ENCODE data around the gene AGFG2. TPM values are rescaled to one million over a fixed set of nuclear protein-coding genes. Genes with fewer than 3 reads are reported as not detected.

The AGFG2 gene
- total and polyA plus RNA-seq, 2 of the 13 experiments (the other 11 are each of a cell fraction or from before 2014, with no cell fraction given) = 125 to 132 TPM

DNA sequence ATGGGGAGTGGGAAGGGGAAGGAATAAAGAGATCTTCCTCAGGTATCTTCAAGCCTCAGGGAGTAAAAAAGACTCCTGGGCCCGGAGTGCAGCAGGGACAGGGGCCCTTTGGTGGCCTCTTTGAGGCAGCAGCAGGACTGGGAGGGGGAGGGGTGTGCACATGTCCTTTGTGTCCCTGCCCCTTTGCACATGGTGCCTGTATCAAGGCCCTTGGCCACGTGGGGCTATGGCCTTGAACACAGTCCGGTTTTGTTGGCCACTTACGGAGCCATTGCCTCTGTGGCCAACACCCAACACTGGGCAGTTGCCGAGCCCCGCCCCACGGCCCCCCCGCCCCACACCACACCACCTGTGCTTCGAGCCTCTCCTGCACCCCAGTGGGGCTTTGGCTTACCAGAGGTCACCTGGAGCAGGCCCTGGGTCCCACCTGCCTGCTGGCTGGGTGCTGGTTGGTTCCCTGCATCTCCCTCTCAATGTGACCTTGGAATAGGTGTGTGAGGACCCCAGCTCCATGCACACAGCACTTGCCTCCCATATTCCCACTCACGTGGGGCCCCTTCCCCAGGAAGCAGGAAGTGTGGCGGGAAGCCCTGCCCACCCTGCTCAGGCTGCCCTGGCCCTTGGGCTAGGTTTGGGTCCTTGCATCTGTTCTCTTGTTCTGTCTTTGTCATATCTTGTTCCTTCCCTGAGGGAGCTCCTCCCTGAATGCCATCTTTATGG is 29.3 kb downstream of the AGFG2 start (continued):
- TF ChIP-seq ZNF337 (CRISPR knock-in tag; IDR thresholded peaks at IDR 0.05; ENCODE audit: borderline replicate concordance, low read depth) = no peak; the same call in 1 of the 2 replicates
- TF ChIP-seq, protein P1, sequence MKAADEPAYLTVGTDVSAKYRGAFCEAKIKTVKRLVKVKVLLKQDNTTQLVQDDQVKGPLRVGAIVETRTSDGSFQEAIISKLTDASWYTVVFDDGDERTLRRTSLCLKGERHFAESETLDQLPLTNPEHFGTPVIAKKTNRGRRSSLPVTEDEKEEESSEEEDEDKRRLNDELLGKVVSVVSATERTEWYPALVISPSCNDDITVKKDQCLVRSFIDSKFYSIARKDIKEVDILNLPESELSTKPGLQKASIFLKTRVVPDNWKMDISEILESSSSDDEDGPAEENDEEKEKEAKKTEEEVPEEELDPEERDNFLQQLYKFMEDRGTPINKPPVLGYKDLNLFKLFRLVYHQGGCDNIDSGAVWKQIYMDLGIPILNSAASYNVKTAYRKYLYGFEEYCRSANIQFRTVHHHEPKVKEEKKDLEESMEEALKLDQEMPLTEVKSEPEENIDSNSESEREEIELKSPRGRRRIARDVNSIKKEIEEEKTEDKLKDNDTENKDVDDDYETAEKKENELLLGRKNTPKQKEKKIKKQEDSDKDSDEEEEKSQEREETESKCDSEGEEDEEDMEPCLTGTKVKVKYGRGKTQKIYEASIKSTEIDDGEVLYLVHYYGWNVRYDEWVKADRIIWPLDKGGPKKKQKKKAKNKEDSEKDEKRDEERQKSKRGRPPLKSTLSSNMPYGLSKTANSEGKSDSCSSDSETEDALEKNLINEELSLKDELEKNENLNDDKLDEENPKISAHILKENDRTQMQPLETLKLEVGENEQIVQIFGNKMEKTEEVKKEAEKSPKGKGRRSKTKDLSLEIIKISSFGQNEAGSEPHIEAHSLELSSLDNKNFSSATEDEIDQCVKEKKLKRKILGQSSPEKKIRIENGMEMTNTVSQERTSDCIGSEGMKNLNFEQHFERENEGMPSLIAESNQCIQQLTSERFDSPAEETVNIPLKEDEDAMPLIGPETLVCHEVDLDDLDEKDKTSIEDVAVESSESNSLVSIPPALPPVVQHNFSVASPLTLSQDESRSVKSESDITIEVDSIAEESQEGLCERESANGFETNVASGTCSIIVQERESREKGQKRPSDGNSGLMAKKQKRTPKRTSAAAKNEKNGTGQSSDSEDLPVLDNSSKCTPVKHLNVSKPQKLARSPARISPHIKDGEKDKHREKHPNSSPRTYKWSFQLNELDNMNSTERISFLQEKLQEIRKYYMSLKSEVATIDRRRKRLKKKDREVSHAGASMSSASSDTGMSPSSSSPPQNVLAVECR (CRISPR knock-in tag; IDR thresholded peaks at IDR 0.05; ENCODE audit: borderline replicate concordance) = peak; percentile 82; the same call in 1 of the 2 replicates
- TF ChIP-seq, protein P2, sequence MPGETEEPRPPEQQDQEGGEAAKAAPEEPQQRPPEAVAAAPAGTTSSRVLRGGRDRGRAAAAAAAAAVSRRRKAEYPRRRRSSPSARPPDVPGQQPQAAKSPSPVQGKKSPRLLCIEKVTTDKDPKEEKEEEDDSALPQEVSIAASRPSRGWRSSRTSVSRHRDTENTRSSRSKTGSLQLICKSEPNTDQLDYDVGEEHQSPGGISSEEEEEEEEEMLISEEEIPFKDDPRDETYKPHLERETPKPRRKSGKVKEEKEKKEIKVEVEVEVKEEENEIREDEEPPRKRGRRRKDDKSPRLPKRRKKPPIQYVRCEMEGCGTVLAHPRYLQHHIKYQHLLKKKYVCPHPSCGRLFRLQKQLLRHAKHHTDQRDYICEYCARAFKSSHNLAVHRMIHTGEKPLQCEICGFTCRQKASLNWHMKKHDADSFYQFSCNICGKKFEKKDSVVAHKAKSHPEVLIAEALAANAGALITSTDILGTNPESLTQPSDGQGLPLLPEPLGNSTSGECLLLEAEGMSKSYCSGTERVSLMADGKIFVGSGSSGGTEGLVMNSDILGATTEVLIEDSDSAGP (CRISPR knock-in tag; IDR thresholded peaks at IDR 0.05; ENCODE audit: borderline replicate concordance) = peak; percentile 54; the same call in 1 of the 2 replicates
- TF ChIP-seq NFYC (CRISPR knock-in tag; IDR thresholded peaks at IDR 0.05) = no peak; the same call in 1 of the 2 replicates
- TF ChIP-seq, protein P3, sequence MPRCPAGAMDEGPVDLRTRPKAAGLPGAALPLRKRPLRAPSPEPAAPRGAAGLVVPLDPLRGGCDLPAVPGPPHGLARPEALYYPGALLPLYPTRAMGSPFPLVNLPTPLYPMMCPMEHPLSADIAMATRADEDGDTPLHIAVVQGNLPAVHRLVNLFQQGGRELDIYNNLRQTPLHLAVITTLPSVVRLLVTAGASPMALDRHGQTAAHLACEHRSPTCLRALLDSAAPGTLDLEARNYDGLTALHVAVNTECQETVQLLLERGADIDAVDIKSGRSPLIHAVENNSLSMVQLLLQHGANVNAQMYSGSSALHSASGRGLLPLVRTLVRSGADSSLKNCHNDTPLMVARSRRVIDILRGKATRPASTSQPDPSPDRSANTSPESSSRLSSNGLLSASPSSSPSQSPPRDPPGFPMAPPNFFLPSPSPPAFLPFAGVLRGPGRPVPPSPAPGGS (CRISPR knock-in tag; IDR thresholded peaks at IDR 0.05) = no peak
- TF ChIP-seq, protein P4, sequence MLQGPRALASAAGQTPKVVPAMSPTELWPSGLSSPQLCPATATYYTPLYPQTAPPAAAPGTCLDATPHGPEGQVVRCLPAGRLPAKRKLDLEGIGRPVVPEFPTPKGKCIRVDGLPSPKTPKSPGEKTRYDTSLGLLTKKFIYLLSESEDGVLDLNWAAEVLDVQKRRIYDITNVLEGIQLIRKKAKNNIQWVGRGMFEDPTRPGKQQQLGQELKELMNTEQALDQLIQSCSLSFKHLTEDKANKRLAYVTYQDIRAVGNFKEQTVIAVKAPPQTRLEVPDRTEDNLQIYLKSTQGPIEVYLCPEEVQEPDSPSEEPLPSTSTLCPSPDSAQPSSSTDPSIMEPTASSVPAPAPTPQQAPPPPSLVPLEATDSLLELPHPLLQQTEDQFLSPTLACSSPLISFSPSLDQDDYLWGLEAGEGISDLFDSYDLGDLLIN (CRISPR knock-in tag; IDR thresholded peaks at IDR 0.05; ENCODE audit: borderline replicate concordance) = no peak
- TF ChIP-seq MEIS2 (CRISPR knock-in tag; IDR thresholded peaks at IDR 0.05) = peak; percentile 73
- TF ChIP-seq JUN (CRISPR knock-in tag; IDR thresholded peaks at IDR 0.05) = no peak; the same call in 1 of the 2 replicates
- peak; percentile 78; the same call in 1 of the 2 replicates for TF ChIP-seq ZFP37 (CRISPR knock-in tag; IDR thresholded peaks at IDR 0.05; ENCODE audit: borderline replicate concordance)
- peak; percentile 93 for TF ChIP-seq ZNF792 (CRISPR knock-in tag; IDR thresholded peaks at IDR 0.05)
- TF ChIP-seq, protein P5, sequence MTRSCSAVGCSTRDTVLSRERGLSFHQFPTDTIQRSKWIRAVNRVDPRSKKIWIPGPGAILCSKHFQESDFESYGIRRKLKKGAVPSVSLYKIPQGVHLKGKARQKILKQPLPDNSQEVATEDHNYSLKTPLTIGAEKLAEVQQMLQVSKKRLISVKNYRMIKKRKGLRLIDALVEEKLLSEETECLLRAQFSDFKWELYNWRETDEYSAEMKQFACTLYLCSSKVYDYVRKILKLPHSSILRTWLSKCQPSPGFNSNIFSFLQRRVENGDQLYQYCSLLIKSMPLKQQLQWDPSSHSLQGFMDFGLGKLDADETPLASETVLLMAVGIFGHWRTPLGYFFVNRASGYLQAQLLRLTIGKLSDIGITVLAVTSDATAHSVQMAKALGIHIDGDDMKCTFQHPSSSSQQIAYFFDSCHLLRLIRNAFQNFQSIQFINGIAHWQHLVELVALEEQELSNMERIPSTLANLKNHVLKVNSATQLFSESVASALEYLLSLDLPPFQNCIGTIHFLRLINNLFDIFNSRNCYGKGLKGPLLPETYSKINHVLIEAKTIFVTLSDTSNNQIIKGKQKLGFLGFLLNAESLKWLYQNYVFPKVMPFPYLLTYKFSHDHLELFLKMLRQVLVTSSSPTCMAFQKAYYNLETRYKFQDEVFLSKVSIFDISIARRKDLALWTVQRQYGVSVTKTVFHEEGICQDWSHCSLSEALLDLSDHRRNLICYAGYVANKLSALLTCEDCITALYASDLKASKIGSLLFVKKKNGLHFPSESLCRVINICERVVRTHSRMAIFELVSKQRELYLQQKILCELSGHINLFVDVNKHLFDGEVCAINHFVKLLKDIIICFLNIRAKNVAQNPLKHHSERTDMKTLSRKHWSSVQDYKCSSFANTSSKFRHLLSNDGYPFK (CRISPR knock-in tag; IDR thresholded peaks at IDR 0.05; ENCODE audit: borderline replicate concordance) = peak; percentile 68; the same call in 1 of the 2 replicates
- TF ChIP-seq, protein P6, sequence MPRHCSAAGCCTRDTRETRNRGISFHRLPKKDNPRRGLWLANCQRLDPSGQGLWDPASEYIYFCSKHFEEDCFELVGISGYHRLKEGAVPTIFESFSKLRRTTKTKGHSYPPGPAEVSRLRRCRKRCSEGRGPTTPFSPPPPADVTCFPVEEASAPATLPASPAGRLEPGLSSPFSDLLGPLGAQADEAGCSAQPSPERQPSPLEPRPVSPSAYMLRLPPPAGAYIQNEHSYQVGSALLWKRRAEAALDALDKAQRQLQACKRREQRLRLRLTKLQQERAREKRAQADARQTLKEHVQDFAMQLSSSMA (CRISPR knock-in tag; IDR thresholded peaks at IDR 0.05) = peak; percentile 73; the same call in 1 of the 2 replicates
- no peak for TF ChIP-seq ZNF232 (CRISPR knock-in tag; IDR thresholded peaks at IDR 0.05; ENCODE audit: borderline replicate concordance)
- TF ChIP-seq, protein P7, sequence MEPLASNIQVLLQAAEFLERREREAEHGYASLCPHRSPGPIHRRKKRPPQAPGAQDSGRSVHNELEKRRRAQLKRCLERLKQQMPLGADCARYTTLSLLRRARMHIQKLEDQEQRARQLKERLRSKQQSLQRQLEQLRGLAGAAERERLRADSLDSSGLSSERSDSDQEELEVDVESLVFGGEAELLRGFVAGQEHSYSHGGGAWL (CRISPR knock-in tag; IDR thresholded peaks at IDR 0.05) = peak; percentile 71
- no peak for TF ChIP-seq ZNF75D (CRISPR knock-in tag; IDR thresholded peaks at IDR 0.05; ENCODE audit: borderline replicate concordance)
